Stimulated activated naive B cell treated with anti-CD40 and anti-IgM and Interleukin-4, amounts not matched to agents 10 μg/mL and 1 μg/mL and 100 μg/mL, for 72 hours (primary cell): Measurements from ENCODE around the gene AGTRAP.
A peak's percentile ranks its signal among the peaks of the same experiment; 100 is the strongest.

ENCODE experiments used
- ATAC-seq, 2 donors: fragments of 150-1000 bp; cut with Tn5 transposase; replicated peaks; 2 replicates each; pipeline ENCODE4 v1.10.0; 2021; ENCODE audit warnings: moderate library complexity in 1 of 2
- DNase-seq: peaks from one replicate; pipeline ENCODE4 v3.0.0; 2021
- H3K27ac Mint-ChIP-seq: one replicate; pipeline ENCODE4 v1.8.0; 2022; ENCODE audit warnings: mild to moderate bottlenecking, mixed read lengths
- H3K27me3 Mint-ChIP-seq, 2 donors: one replicate each; pipeline ENCODE4 v1.8.0; 2022; ENCODE audit warnings: mixed read lengths in 2 of 2
- H3K36me3 Mint-ChIP-seq, 2 donors: one replicate each; pipeline ENCODE4 v1.8.0; 2022; ENCODE audit warnings: mixed read lengths in 2 of 2, mild to moderate bottlenecking in 1 of 2
- H3K4me1 Mint-ChIP-seq, 2 donors: one replicate each; pipeline ENCODE4 v1.8.0; 2022; ENCODE audit warnings: mixed read lengths in 2 of 2, mild to moderate bottlenecking in 1 of 2
- H3K4me3 Mint-ChIP-seq, 2 donors: one replicate each; pipeline ENCODE4 v1.8.0; 2022; ENCODE audit warnings: mild to moderate bottlenecking in 2 of 2, mixed read lengths in 2 of 2, moderate library complexity in 1 of 2
- H3K9me3 Mint-ChIP-seq, 2 donors: one replicate each; pipeline ENCODE4 v1.8.0; 2022; ENCODE audit warnings: mixed read lengths in 2 of 2, mild to moderate bottlenecking in 1 of 2

Gene AGTRAP

DNA sequence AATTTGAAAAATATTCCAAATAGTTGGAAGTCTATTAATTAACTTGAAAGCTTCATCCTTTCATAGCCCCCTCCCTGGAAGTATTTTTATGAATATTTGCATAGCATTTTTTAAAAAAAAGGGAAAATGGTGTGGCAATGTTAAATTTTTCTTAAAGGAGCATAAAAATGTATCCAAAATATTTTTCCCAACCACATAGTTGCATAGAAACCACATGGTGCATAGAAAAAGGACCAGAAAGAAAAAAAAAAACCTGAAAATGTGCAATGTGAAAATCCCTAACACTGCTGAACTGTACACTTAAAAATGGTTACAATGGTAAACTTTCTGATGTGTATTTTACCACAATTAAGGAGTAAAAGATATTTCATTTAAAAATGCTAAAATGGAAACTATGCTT, 34.1 kb downstream of the AGTRAP start:
- no peak overlapping the region for H3K27ac Mint-ChIP-seq
- ATAC-seq (no peak), DNase-seq (no peak)
- peaks cover 2 to 8% of the 10 kb centered on the region in 2 donors for H3K4me1 Mint-ChIP-seq
- no peaks in the 10 kb centered on the region for H3K9me3 Mint-ChIP-seq
- H3K27me3 Mint-ChIP-seq = peaks cover 0 to 6% of the 10 kb centered on the region in 2 donors
- no peak overlapping the region for H3K4me3 Mint-ChIP-seq
- no peaks in the 10 kb centered on the region for H3K36me3 Mint-ChIP-seq

DNA sequence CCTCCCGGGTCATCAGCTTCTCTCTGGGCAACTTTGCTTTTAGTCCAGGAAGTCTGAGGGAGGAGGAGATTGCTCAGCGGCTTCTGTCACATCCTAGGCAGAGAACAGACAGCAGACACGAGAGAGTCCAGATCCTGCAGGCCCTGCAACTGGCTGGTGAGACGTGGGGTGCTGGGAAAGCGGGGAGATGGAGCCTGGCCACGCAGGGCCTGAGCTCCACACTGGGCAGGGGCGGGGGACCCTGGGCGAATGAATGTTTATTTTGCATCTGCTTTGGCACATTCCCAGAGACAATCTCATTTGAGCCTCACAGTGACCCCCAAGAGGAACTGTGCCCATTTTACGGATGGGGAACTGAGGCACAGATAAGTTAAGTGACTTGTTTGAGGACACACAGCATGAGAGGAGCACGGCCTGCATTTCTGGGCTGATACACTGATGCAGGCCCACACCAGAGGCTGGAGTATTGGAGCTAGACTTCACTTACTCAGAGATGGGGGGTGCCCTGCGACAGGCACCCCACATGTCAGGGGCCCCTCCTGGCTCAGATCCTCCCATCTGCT, 35.6 kb downstream of the AGTRAP start:
- no peak overlapping the region for H3K4me3 Mint-ChIP-seq
- no peak overlapping the region for H3K27ac Mint-ChIP-seq
- ATAC-seq (no peak), DNase-seq (no peak)
- H3K36me3 Mint-ChIP-seq = no peaks in the 10 kb centered on the region
- H3K27me3 Mint-ChIP-seq = peaks cover 6 to 8% of the 10 kb centered on the region in 2 donors
- no peaks in the 10 kb centered on the region for H3K9me3 Mint-ChIP-seq
- peaks cover 2 to 8% of the 10 kb centered on the region in 2 donors for H3K4me1 Mint-ChIP-seq

DNA sequence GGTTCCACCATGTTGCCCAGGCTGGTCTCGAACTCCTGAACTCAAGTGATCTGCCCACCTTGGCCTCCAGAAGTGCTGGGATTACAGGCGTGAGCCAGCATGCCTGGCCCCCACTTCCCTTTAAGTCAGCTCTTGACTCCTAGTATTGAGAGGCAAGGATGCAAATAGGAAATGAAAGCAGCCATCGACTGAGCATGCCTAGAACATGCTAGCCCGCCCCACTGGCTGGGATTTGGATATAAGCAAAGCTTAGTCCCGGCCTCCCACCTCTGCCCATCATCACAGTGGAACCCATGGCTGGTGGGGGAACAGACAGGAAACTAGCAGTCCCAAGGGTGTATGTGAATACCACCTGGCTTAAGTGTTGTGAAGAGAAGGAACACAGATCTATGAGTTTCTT, 36.5 kb downstream of the AGTRAP start:
- H3K27ac Mint-ChIP-seq = no peak overlapping the region
- DNase-seq = no peak

DNA sequence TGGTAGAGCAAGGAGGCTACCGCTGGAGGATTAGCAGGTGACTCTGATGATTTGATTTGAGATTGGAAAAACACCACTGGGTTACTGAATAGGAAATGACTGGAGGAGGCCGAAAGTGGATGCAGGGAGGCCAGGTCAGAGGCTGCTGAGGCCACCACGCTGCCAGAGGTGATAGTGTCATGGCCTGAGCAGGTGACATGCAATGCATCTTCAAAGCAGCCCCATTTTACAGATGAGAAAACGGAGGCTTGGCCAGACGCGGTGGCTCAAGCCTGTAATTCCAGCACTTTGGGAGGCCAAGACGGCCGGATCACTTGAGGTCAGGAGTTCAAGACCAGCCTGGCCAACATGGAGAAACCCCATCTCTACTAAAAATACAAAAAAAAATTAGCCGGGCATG, 38.8 kb downstream of the AGTRAP start:
- Mint-ChIP-seq H3K27ac (no peak overlapping the region), H3K4me3 (no peak overlapping the region), H3K4me1 (peaks cover 2 to 8% of the 10 kb centered on the region in 2 donors), H3K9me3 (no peaks in the 10 kb centered on the region), H3K36me3 (no peaks in the 10 kb centered on the region), H3K27me3 (peaks cover 6 to 19% of the 10 kb centered on the region in 2 donors)
- no peak for ATAC-seq
- DNase-seq = no peak

More for the DNA sequence above, 36.5 kb downstream of the AGTRAP start:
- Mint-ChIP-seq H3K9me3 (no peaks in the 10 kb centered on the region), H3K27me3 (peaks cover 6 to 9% of the 10 kb centered on the region in 2 donors), H3K4me3 (no peak overlapping the region), H3K36me3 (no peaks in the 10 kb centered on the region), H3K4me1 (peaks cover 2 to 8% of the 10 kb centered on the region in 2 donors)
- no peak for ATAC-seq

DNA sequence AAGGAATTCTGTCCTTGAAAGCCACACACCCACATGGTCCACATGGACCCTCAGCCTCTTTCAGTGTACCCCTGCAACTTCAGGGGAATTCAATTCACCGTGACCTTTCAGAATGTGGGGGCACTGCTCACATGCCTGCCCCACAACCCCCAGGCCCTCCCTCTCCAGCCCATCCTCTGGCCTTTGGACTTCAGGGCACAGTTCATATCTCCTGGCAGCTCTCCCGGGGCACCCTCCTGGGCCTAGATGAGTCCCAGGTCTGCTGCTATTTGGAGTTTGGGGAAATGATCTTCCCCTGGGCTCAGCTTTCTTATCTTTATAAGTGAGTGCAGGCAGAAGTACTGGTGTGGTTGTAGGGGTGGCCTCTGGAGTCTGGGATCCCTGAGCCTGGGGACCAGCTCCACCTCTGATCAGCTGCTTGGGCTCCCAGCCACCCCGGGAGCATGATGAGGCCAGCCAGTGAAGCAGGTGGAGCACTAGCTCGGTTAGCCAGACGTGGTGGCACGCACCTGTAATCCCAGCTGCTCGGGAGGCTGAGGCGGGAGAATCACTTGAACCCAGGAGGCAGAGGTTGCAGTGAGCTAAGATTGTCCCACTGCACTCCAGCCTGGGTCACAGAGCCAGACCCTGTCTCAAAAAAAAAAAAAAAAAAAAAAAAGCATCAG, 41.9 kb downstream of the AGTRAP start:
- no peak for DNase-seq
- Mint-ChIP-seq H3K36me3 (no peaks in the 10 kb centered on the region), H3K27ac (no peak overlapping the region)

DNA sequence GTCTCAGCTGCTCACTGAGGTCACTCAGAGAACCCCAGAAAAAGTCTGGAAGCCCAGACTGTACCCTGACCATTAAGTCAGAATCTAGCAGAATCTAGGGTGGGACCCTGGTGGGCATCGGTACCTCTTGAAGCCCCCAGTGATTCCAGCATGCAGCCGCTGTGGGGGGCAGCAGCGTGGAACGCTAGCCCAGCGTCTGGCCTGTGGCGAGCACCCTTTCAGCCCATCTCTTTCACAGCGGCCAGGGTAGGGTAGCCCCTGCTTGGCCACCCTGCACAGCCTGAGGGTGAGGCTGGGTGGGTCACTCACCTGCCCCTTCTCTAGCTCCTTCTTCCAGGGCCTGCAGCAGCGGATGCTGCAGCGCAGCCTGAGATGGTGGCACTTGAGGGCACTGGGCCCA, 42.4 kb downstream of the AGTRAP start:
- Mint-ChIP-seq H3K4me3 (no peak overlapping the region), H3K4me1 (no peaks in the 10 kb centered on the region), H3K36me3 (no peaks in the 10 kb centered on the region), H3K27me3 (peaks cover 6 to 20% of the 10 kb centered on the region in 2 donors), H3K27ac (no peak overlapping the region), H3K9me3 (no peaks in the 10 kb centered on the region)
- DNase-seq = no peak
- no peak for ATAC-seq

More for the DNA sequence above, 41.9 kb downstream of the AGTRAP start:
- no peak for ATAC-seq
- Mint-ChIP-seq H3K9me3 (no peaks in the 10 kb centered on the region), H3K4me1 (no peaks in the 10 kb centered on the region), H3K27me3 (peaks cover 6 to 20% of the 10 kb centered on the region in 2 donors), H3K4me3 (no peak overlapping the region)

DNA sequence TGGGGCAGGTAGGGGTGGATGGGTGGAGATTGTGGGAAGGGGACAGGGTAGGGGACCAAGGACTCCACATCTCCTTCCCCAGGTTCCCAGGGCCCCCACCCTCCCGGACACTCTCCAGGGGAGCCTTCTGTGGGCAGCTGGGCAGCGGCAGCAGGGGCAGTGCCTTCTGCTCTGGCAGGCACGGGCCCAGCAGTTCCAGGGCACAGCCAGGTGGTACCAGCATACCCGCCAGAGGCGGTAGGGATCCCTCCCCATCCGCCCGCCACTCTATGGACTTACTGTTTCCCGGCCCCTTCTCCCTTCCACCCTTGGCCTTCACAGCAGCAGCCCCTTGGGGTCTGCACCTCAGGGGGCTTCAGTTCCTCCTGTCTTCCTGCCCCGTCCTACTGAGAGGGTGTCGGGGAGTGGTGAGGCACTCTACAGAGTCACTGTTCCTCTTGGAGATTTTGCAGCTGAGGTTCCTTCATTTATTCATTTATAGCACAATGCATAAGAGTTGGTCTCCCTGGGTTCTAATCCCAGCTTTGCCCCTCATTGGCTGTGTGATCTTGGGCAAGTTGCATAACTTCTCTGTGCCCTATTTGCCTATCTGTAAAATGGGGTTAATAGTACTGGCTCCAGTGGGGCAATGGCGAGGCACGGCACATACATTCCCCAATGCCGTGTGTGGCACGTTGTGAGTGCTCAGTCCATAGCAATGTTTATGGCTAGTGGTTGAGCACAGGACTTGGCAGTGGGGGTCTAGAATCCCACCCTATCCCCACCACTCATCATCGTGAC, 43.1 kb downstream of the AGTRAP start:
- Mint-ChIP-seq H3K4me3 (no peak overlapping the region), H3K4me1 (peaks cover 1 to 6% of the 10 kb centered on the region in 2 donors), H3K9me3 (no peaks in the 10 kb centered on the region), H3K27me3 (peaks cover 6 to 20% of the 10 kb centered on the region in 2 donors), H3K36me3 (no peaks in the 10 kb centered on the region), H3K27ac (no peak overlapping the region)
- DNase-seq = no peak
- no peak for ATAC-seq

DNA sequence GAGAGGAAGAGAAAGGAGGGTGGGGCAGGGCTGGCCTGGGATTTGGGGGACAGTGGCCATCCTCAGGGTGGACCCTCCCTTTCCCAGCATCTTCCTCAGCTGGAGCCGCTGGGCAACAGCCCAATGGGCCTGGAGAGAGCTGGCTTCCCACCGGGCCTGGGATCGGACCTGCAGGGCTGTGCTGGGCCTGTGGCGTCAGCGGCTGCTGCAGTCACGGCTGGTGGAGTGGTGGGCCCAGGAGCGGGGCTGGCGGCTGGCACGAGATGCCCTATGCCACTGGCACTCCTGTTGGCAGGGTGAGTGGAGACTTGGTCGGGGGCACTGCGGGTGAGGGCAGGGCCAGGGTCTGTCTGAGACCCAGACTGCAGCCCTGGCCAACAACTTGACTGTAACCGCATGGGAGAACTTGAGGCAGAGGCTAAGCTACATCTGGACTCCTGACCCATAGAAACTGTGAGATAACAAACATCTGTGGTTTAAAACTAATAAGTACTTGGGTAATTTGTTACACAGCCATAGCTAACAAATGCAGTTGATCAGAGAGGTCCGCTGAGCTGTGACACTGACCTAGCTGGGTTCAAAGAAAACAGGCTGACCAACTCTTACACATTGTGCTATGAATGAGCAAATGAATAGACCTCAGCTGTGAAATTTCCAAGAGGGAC, 43.9 kb downstream of the AGTRAP start:
- peaks cover 0 to 20% of the 10 kb centered on the region in 2 donors for H3K27me3 Mint-ChIP-seq
- H3K9me3 Mint-ChIP-seq = no peaks in the 10 kb centered on the region
- DNase-seq (no peak), ATAC-seq (no peak)
- no peaks in the 10 kb centered on the region for H3K36me3 Mint-ChIP-seq
- no peak overlapping the region for H3K4me3 Mint-ChIP-seq
- H3K4me1 Mint-ChIP-seq = peaks cover 4 to 14% of the 10 kb centered on the region in 2 donors
- H3K27ac Mint-ChIP-seq = no peak overlapping the region

DNA sequence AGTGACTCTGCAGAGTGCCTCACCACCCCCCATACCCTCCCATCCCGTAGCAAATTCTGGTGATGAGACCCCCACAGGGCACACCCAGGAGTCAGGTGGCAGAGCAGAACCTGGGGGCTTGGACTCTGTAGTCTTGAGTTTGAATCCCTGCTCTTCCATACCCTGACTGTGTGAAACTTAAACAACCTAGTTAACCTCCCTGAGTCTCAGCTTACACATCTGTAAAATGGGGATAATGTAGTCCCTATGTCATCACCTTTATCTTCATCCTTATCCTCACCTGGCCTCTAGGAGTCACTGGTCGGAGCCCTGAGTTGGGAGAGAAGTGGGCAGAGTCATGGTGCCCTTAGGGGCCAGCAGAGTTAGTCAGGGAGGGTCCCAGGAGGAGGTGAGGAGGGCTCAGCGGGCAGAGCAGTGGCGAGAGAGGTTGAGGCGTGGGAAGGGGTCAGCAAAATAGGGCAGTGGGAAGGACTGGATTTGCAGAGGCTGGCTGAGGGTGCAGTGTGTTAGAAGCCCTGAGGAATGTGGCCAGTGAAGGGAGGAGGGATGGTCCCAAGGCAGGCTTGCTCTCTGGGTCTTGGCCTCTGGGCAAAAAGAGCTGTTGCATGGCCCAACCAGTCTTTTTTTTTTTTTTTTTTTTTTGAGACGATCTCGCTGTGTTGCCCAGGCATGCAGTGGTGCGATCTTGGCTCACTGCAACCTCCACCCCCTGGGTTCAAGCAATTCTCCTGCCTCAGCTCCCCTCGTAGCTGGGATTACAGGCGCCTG, 44.6 kb downstream of the AGTRAP start:
- DNase-seq = no peak
- no peak for ATAC-seq
- H3K9me3 Mint-ChIP-seq = no peaks in the 10 kb centered on the region
- peaks cover 10 to 21% of the 10 kb centered on the region in 2 donors for H3K4me1 Mint-ChIP-seq
- H3K27ac Mint-ChIP-seq = no peak overlapping the region
- H3K27me3 Mint-ChIP-seq = peaks cover 0 to 20% of the 10 kb centered on the region in 2 donors
- H3K4me3 Mint-ChIP-seq = no peak overlapping the region
- H3K36me3 Mint-ChIP-seq = no peaks in the 10 kb centered on the region

DNA sequence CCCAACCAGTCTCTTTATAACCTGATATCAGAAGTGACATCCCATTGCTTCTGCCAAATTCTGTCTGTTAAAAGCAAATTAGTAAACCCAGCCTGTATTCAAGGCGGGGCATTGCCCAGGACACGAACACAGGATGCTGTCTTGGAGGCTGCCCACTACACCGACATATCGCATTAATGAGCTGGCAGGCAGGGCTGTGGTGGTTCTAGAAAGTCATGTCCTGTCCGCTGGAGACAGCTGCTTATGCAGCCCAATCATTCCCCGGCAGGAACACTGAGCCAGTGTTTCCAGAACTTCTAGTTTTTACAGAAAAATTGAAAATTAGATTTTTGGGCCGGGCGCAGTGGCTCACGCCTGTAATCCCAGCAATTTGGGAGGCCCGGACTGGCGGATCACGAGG, 45.4 kb downstream of the AGTRAP start:
- Mint-ChIP-seq H3K4me1 (peaks cover 10 to 27% of the 10 kb centered on the region in 2 donors), H3K27ac (no peak overlapping the region), H3K27me3 (peaks cover 0 to 15% of the 10 kb centered on the region in 2 donors), H3K36me3 (no peaks in the 10 kb centered on the region), H3K9me3 (no peaks in the 10 kb centered on the region), H3K4me3 (no peak overlapping the region)
- DNase-seq (no peak), ATAC-seq (no peak)

DNA sequence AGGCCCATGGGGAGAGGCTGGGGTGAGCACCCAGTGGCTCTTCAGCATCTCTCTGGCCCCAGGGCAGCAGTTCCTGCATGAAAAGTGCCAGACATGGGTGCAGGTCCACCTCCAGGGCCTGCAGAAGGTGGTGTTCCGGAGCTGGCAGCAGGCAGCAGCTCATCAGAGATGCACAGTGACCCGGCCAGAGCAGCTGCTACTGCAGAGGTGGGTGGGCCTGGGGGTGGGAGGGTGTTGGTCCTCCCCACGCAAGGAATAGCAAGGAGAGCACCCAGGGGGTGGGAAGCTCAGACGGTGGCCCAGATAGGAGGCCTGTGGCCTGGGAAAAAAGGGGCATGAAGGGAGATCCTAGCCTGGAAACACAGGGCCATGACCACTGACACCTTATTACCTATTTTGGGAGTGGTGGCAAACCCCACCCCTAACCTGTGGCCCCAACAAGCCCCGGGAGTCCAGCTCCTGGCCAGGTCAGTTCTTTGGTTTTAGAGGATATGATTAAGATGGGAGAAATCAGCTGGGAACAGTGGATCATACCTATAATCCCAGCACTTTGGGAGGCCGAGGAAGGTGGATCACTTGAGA, 46.3 kb downstream of the AGTRAP start:
- Mint-ChIP-seq H3K36me3 (no peaks in the 10 kb centered on the region), H3K9me3 (no peaks in the 10 kb centered on the region), H3K27ac (no peak overlapping the region), H3K4me1 (peaks cover 12 to 36% of the 10 kb centered on the region in 2 donors), H3K27me3 (peaks cover 0 to 11% of the 10 kb centered on the region in 2 donors), H3K4me3 (no peak overlapping the region)
- DNase-seq (no peak), ATAC-seq (no peak)

DNA sequence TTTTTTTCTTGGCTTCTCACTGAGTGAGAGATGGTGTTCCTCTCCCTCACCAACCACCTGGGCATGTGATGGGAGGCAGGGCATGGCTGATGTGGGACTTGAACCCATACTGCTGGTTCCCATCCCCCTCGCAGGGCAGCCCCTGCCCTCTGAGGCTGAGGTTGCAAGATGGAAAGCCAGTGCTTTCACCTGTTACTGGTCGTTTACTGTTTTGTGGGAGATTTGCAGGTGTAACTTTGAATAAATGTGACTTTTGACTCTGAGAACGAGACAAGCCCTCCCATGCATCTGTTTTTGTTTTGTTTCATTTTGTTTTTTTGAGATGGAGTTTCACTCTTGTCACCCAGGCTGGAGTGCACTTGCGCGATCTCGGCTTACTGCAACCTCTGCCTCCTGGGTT, 47.6 kb downstream of the AGTRAP start:
- no peak for ATAC-seq
- Mint-ChIP-seq H3K27ac (peak overlapping the region; percentile 84), H3K9me3 (no peaks in the 10 kb centered on the region), H3K4me1 (peaks cover 13 to 36% of the 10 kb centered on the region in 2 donors), H3K36me3 (peaks cover 0 to 3% of the 10 kb centered on the region in 2 donors), H3K4me3 (no peak overlapping the region), H3K27me3 (peaks cover 0 to 11% of the 10 kb centered on the region in 2 donors)
- no peak for DNase-seq

DNA sequence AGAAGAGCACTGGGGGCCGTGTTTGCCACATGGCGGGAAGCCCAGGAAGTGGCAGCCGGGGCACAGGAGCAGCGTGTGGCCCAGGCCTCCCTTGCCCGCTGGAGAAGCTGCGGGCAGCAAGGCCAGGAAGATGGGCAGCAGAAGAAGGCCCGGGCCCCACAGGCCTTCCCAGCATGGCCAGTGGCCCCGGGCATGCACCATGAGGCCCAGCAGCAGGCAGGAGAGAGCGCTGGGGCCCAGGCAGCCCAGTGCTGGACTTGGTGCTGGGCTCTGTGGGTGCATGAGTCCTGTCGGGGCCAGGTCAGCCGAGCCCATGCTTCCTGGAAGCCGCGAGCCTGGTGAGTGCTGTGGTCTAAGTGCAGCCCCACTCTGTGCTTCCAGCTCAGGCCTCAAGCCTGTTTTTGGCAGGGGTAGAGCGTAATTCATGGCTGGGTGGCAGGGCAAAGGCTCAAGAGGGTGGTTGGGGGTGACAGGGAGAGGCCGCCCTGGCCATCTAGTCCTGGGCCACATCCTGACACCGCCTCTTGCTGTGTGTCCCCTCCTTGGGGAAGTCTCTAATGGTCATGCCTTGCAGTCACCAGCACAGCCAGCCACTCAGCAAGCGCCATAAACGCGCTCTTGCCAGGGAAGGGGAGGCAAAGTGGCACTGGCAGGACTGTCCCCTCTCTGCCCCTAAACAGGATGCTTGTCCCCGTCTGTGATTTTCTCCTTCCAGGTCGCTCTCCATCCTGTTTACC, 48.5 kb downstream of the AGTRAP start:
- Mint-ChIP-seq H3K36me3 (peaks cover under 1 to 3% of the 10 kb centered on the region in 2 donors), H3K4me3 (peak overlapping the region in 1 of 2 donors; percentile 80), H3K4me1 (peaks cover 14 to 37% of the 10 kb centered on the region in 2 donors), H3K9me3 (no peaks in the 10 kb centered on the region), H3K27ac (peak overlapping the region; percentile 84), H3K27me3 (peaks cover 0 to 5% of the 10 kb centered on the region in 2 donors)
- ATAC-seq = peak; percentile 11 to 22
- DNase-seq = no peak
